HepG2 (cell line): ENCODE measurements around the gene RICTOR. TPM values are rescaled to one million over a fixed set of nuclear protein-coding genes. Genes with fewer than 3 reads are reported as not detected.

Experiments
- ATAC-seq: fragments of 200-7000 bp; cut with Tn5 transposase; 3 replicates; pipeline ENCODE4 v1.9.1; 2020; ENCODE audit warnings: mild to moderate bottlenecking, moderate library complexity
- BruUV-seq: library from RNA; stranded (reverse); fragments of 400-500 nt; replicated peaks from 2 replicates; lab custom pipeline; 2021; lab: Mats Ljungman, UMichigan
- CTCF ChIA-PET: fragments of 300-600 bp; formaldehyde crosslinking; extraction: SDS; loops from one replicate; lab custom pipeline; 2021; ENCODE audit warnings: low total read pairs, inconsistent platforms, low intra/inter-chr PET ratio; lab: Yijun Ruan, JAX
- POLR2A ChIA-PET: fragments of 350-600 bp; sonication (Branson Sonifier 250); formaldehyde crosslinking; loops from one replicate; lab custom pipeline; 2020; ENCODE audit warnings: antibody characterized with exemption, inconsistent platforms; lab: Yijun Ruan, JAX
- DNase-seq: peaks from one replicate; pipeline ENCODE4 v3.0.0-alpha.2; 2015; ENCODE audit warnings: low spot score
- FAIRE-seq: peaks from 3 replicates; lab custom pipeline; 2011; peaks lifted over from hg19 to GRCh38; lab: Jason Lieb, UNC
- H2AFZ ChIP-seq: one replicate; pipeline ENCODE4 v1.6.1; 2011; ENCODE audit warnings: low read length, inconsistent platforms
- H3K27ac ChIP-seq: fragments of 300-600 bp; 3 replicates; pipeline ENCODE4 v1.8.0; 2011; ENCODE audit warnings: mixed run types, mild to moderate bottlenecking, mixed read lengths, low read length, inconsistent platforms; ENCODE audit not compliant: insufficient read depth; ENCODE audit errors: extremely low read length
- H3K27me3 ChIP-seq, 2 experiments: fragments of 200-600 bp in 1 of 2; 2 replicates in 1 of 2; 3 replicates in 1 of 2; pipeline versions ENCODE4 v1.6.0 to v1.8.0; 2011; ENCODE audit warnings: low read length in 2 of 2, mild to moderate bottlenecking in 2 of 2, moderate library complexity in 2 of 2, inconsistent platforms in 1 of 2; ENCODE audit not compliant: insufficient read depth in 2 of 2, control insufficient read depth in 1 of 2
- H3K36me3 ChIP-seq, 2 experiments: fragments of 200-600 bp in 1 of 2; replicated peaks in 1 of 2; 2 replicates in 1 of 2; 3 replicates in 1 of 2; pipeline versions ENCODE4 v1.5.1 to v1.8.0; 2011; ENCODE audit warnings: low read length in 2 of 2, inconsistent platforms in 1 of 2; ENCODE audit not compliant: insufficient read depth in 2 of 2, control insufficient read depth in 1 of 2
- H3K4me1 ChIP-seq: 2 replicates; pipeline ENCODE4 v1.5.1; 2012; ENCODE audit warnings: low read length, inconsistent platforms; ENCODE audit not compliant: insufficient read depth
- H3K4me2 ChIP-seq: 2 replicates; pipeline ENCODE4 v1.6.0; 2011; ENCODE audit warnings: low read depth, low read length, inconsistent platforms
- H3K4me3 ChIP-seq, 3 experiments: fragments of 200-600 bp in 1 of 3; sonication (generic), shearing (Covaris generic) in 1 of 3; replicated peaks in 1 of 3; 2 replicates each; pipeline ENCODE4 v1.5.1; 2011 to 2016; ENCODE audit warnings: low read length in 3 of 3, inconsistent platforms in 2 of 3, low read depth in 2 of 3, mild to moderate bottlenecking in 2 of 3, control low read depth in 1 of 3, mixed read lengths in 1 of 3; ENCODE audit not compliant: insufficient read depth in 1 of 3
- H3K79me2 ChIP-seq: one replicate; pipeline ENCODE4 v1.6.1; 2011; ENCODE audit warnings: low read length, inconsistent platforms; ENCODE audit not compliant: insufficient read depth
- H3K9ac ChIP-seq: 2 replicates; pipeline ENCODE4 v1.6.0; 2011; ENCODE audit warnings: mild to moderate bottlenecking, low read depth, low read length, inconsistent platforms; ENCODE audit not compliant: insufficient read depth
- H3K9me3 ChIP-seq: 2 replicates; pipeline ENCODE4 v1.5.1; 2012; ENCODE audit warnings: mild to moderate bottlenecking, low read length
- H4K20me1 ChIP-seq: 2 replicates; pipeline ENCODE4 v1.6.0; 2011; ENCODE audit warnings: inconsistent platforms, mild to moderate bottlenecking, low read length, moderate library complexity; ENCODE audit not compliant: insufficient read depth
- ATF7-NPFF ChIP-seq: sonication (generic); formaldehyde crosslinking; IDR thresholded peaks from 2 replicates; pipeline ENCODE4 v1.8.1; 2023; ENCODE audit warnings: mild to moderate bottlenecking, low read depth, missing genetic modification reagents, moderate library complexity
- FOXA1 ChIP-seq, 2 experiments: fragments of 450-650 bp in 1 of 2; sonication (generic) in 1 of 2; formaldehyde crosslinking in 1 of 2; IDR thresholded peaks; 2 replicates each; pipeline versions ENCODE4 v1.4.0 to v1.6.1; 2016 to 2020; ENCODE audit warnings: missing genetic modification reagents in 1 of 2
- GRHL1 ChIP-seq: sonication (generic); formaldehyde crosslinking; conservative IDR thresholded peaks from 2 replicates; pipeline ENCODE4 v1.8.0; 2022; ENCODE audit warnings: missing genetic modification reagents
- MTA1 ChIP-seq: sonication (generic); formaldehyde crosslinking; IDR thresholded peaks from 2 replicates; pipeline ENCODE4 v1.4.0; 2020; ENCODE audit warnings: missing genetic modification reagents, mild to moderate bottlenecking, borderline replicate concordance
- SAFB2 ChIP-seq: sonication (generic); formaldehyde crosslinking; IDR thresholded peaks from 2 replicates; pipeline ENCODE4 v1.5.1; 2020; ENCODE audit warnings: missing genetic modification reagents, low read depth, mild to moderate bottlenecking, borderline replicate concordance
- SRF ChIP-seq: IDR thresholded peaks from 2 replicates; pipeline ENCODE4 v1.6.1; 2011; ENCODE audit warnings: mild to moderate bottlenecking, low read depth, low read length, moderate library complexity
- ZBTB46 ChIP-seq: sonication (generic); formaldehyde crosslinking; IDR thresholded peaks from 2 replicates; pipeline ENCODE4 v1.4.0; 2020; ENCODE audit warnings: mild to moderate bottlenecking, missing genetic modification reagents, borderline replicate concordance
- ZMAT3 ChIP-seq: sonication (generic); formaldehyde crosslinking; conservative IDR thresholded peaks from 2 replicates; pipeline ENCODE4 v1.7.0; 2021; ENCODE audit warnings: missing genetic modification reagents
- ZNF121 ChIP-seq: sonication (generic); formaldehyde crosslinking; IDR thresholded peaks from 2 replicates; pipeline ENCODE4 v1.5.0; 2020; ENCODE audit warnings: mild to moderate bottlenecking, missing genetic modification reagents
- ZNF207 ChIP-seq: fragments of 450-650 bp; IDR thresholded peaks from 2 replicates; pipeline ENCODE4 v1.6.1; 2016; ENCODE audit warnings: antibody characterized with exemption, borderline replicate concordance
- WGBS: methylation state at CpG from one replicate; pipeline ENCODE4 v1.1.6; 2017; ENCODE audit warnings: low lambda C conversion rate; 5-methylcytosine and 5-hydroxymethylcytosine counted together
- in situ Hi-C: cut with HindIII; loops from 2 replicates; pipeline ENCODE4 v1.10.0; 2017; ENCODE audit warnings: low pct_unique_long_range_greater_than_20kb; ENCODE audit not compliant: extremely low pct_ligation_motif_present
- intact Hi-C: fragments of 100-400 bp; cut with micrococcal nuclease; formaldehyde crosslinking; loops from one replicate; pipeline ENCODE4 v1.10.0; 2022; ENCODE audit not compliant: unreplicated experiment
- polyA plus RNA-seq, 8 experiments: library from polyadenylated mRNA; depleted of rRNA in 3 of 8; stranded (reverse) in 7 of 8; unstranded in 1 of 8; fragments of >200 nt; fragmentation: Illumina TruSeq in 4 of 8; extraction: Trizol in 4 of 8; gene quantifications; 2 replicates each; pipeline versions ENCODE4 v1.2.1 to v1.2.3, GENCODE V29; 2011 to 2016; ENCODE audit warnings: low read depth in 4 of 8, missing spikeins in 1 of 8, mixed read lengths in 1 of 8; ENCODE audit not compliant: insufficient read depth in 1 of 8
- total RNA-seq, 5 experiments: library from RNA; depleted of rRNA; stranded (reverse); fragments of >200 nt; fragmentation: Illumina TruSeq; extraction: Trizol; gene quantifications; 2 replicates each; pipeline ENCODE4 v1.2.3, GENCODE V29; 2016; ENCODE audit warnings: low read depth in 1 of 5
- TF ChIP-seq, protein P1 (sequence below): sonication (generic); formaldehyde crosslinking; IDR thresholded peaks from 2 replicates; pipeline ENCODE4 v1.4.0; 2020; ENCODE audit warnings: missing genetic modification reagents, low read depth, mild to moderate bottlenecking, borderline replicate concordance
- TF ChIP-seq, protein P2 (sequence below): sonication (generic); formaldehyde crosslinking; conservative IDR thresholded peaks from 2 replicates; pipeline ENCODE4 v1.8.1; 2023; ENCODE audit warnings: missing genetic modification reagents
- TF ChIP-seq, protein P3 (sequence below): sonication (generic); formaldehyde crosslinking; IDR thresholded peaks from 2 replicates; pipeline ENCODE4 v1.8.0; 2022; ENCODE audit warnings: mild to moderate bottlenecking, missing genetic modification reagents; ENCODE audit not compliant: insufficient replicate concordance

RICTOR gene
- total and polyA plus RNA-seq, 2 of the 13 experiments (the other 11 are each of a cell fraction or from before 2014, with no cell fraction given), result 10.7 to 15.4 TPM

GRCh38 chr5:39079147-39079546, 4.9 kb upstream of the RICTOR start:
- no peaks in the 10 kb centered on the region for H4K20me1 ChIP-seq
- H3K4me3 ChIP-seq, result no peak overlapping the region
- no peaks in the 10 kb centered on the region for H3K9me3 ChIP-seq
- no peak for ATAC-seq
- TF ChIP-seq FOXA1 (IDR thresholded peaks at IDR 0.05), result no peak
- no peak for TF ChIP-seq FOXA1 (CRISPR knock-in tag; IDR thresholded peaks at IDR 0.05)
- TF ChIP-seq ZNF207, result no peak
- no peak for TF ChIP-seq SRF
- no peak for TF ChIP-seq ZMAT3
- TF ChIP-seq, protein P1, sequence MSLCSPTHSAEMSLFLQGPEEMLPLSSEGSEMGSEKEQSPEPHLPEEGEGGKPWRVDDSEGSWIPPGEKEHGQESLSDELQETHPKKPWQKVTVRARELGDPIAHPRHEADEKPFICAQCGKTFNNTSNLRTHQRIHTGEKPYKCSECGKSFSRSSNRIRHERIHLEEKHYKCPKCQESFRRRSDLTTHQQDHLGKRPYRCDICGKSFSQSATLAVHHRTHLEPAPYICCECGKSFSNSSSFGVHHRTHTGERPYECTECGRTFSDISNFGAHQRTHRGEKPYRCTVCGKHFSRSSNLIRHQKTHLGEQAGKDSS (CRISPR knock-in tag), result no peak
- TF ChIP-seq, protein P2, sequence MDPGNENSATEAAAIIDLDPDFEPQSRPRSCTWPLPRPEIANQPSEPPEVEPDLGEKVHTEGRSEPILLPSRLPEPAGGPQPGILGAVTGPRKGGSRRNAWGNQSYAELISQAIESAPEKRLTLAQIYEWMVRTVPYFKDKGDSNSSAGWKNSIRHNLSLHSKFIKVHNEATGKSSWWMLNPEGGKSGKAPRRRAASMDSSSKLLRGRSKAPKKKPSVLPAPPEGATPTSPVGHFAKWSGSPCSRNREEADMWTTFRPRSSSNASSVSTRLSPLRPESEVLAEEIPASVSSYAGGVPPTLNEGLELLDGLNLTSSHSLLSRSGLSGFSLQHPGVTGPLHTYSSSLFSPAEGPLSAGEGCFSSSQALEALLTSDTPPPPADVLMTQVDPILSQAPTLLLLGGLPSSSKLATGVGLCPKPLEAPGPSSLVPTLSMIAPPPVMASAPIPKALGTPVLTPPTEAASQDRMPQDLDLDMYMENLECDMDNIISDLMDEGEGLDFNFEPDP, result no peak
- TF ChIP-seq SAFB2 (CRISPR knock-in tag), result no peak
- no peak for TF ChIP-seq MTA1 (CRISPR knock-in tag)
- TF ChIP-seq, protein P3, sequence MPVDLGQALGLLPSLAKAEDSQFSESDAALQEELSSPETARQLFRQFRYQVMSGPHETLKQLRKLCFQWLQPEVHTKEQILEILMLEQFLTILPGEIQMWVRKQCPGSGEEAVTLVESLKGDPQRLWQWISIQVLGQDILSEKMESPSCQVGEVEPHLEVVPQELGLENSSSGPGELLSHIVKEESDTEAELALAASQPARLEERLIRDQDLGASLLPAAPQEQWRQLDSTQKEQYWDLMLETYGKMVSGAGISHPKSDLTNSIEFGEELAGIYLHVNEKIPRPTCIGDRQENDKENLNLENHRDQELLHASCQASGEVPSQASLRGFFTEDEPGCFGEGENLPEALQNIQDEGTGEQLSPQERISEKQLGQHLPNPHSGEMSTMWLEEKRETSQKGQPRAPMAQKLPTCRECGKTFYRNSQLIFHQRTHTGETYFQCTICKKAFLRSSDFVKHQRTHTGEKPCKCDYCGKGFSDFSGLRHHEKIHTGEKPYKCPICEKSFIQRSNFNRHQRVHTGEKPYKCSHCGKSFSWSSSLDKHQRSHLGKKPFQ, result no peak
- no peak for TF ChIP-seq ATF7-NPFF (CRISPR knock-in tag)
- TF ChIP-seq ZNF121, result no peak
- no peak for TF ChIP-seq GRHL1
- TF ChIP-seq ZBTB46 (CRISPR knock-in tag), result no peak
- H3K27me3 ChIP-seq, result no peaks in the 10 kb centered on the region
- H2AFZ ChIP-seq, result no peak overlapping the region
- no peaks in the 10 kb centered on the region for H3K79me2 ChIP-seq
- no peak for FAIRE-seq
- H3K36me3 ChIP-seq, result no peaks in the 10 kb centered on the region
- no peak overlapping the region for H3K9ac ChIP-seq
- in situ Hi-C loops (loop anchor here (10.0 kb wide), 1 partner anchor 234 kb away; the partner anchor contains the start of gene OSMR), intact Hi-C loops (loop anchor here (10.0 kb wide), 1 partner anchor 1706 kb away; no protein-coding TSS in a partner anchor)
- DNase-seq, result no peak
- no peak overlapping the region for H3K27ac ChIP-seq
- 73% methylated on average over 2 of the region's 2 CpGs for WGBS
- BruUV-seq, result no TSS peak
- no peak overlapping the region for H3K4me2 ChIP-seq
- POLR2A ChIA-PET, result no interaction called here
- peaks cover 16% of the 10 kb centered on the region for H3K4me1 ChIP-seq
- CTCF ChIA-PET, result no interaction called here
